Spleen (tissue), 11 donors: ENCODE data around the gene CACNA2D3. TPM values are rescaled to one million over a fixed set of nuclear protein-coding genes. Genes with fewer than 3 reads are reported as not detected.

ENCODE experiments used
- DNase-seq: peaks from one replicate; pipeline ENCODE4 v3.0.0-alpha.2; 2020
- H3K27ac ChIP-seq, 8 donors: fragments of 200-600 bp; sonication (generic) in 7 of 8; 1 replicate in 4 of 8; 2 replicates in 4 of 8; pipeline versions ENCODE4 v1.5.0 to v1.8.0; 2016 to 2021; ENCODE audit warnings: inconsistent platforms in 4 of 8, mild to moderate bottlenecking in 4 of 8, moderate library complexity in 1 of 8
- H3K27me3 ChIP-seq, 7 donors: fragments of 200-600 bp; sonication (generic) in 6 of 7; replicated peaks in 1 of 7; 1 replicate in 4 of 7; 2 replicates in 3 of 7; pipeline versions ENCODE4 v1.5.0 to v1.8.0; 2016 to 2021; ENCODE audit warnings: inconsistent platforms in 3 of 7, mild to moderate bottlenecking in 1 of 7
- H3K36me3 ChIP-seq, 6 donors: fragments of 200-600 bp; sonication (generic) in 5 of 6; 1 replicate in 4 of 6; 2 replicates in 2 of 6; pipeline versions ENCODE4 v1.5.0 to v1.8.0; 2016 to 2021; ENCODE audit warnings: inconsistent platforms in 2 of 6
- H3K4me1 ChIP-seq, 6 donors: fragments of 200-600 bp; sonication (generic) in 5 of 6; 1 replicate in 3 of 6; 2 replicates in 3 of 6; pipeline versions ENCODE4 v1.5.0 to v1.8.0; 2016 to 2021; ENCODE audit warnings: inconsistent platforms in 3 of 6
- H3K4me3 ChIP-seq, 8 donors: fragments of 200-600 bp; sonication (generic) in 7 of 8; 1 replicate in 4 of 8; 2 replicates in 4 of 8; pipeline versions ENCODE4 v1.5.0 to v1.8.0; 2016 to 2021; ENCODE audit warnings: inconsistent platforms in 4 of 8, mild to moderate bottlenecking in 4 of 8, moderate library complexity in 2 of 8
- H3K9me3 ChIP-seq, 8 donors: fragments of 200-600 bp; sonication (generic) in 7 of 8; 1 replicate in 4 of 8; 2 replicates in 4 of 8; pipeline versions ENCODE4 v1.5.0 to v1.8.0; 2016 to 2021; ENCODE audit warnings: inconsistent platforms in 4 of 8
- POLR2A ChIP-seq, 3 donors: fragments of 450-650 bp; IDR thresholded peaks; one replicate each; pipeline ENCODE4 v1.5.1; 2017; ENCODE audit warnings: antibody characterized with exemption in 3 of 3, mild to moderate bottlenecking in 1 of 3
- POLR2AphosphoS5 ChIP-seq, 3 donors: sonication (generic); formaldehyde crosslinking; IDR thresholded peaks; one replicate each; pipeline ENCODE4 v1.5.1; 2017; ENCODE audit warnings: antibody characterized with exemption in 3 of 3
- WGBS, 5 donors: extraction: QIAGEN DNeasy Blood & Tissue Kit in 3 of 5; methylation state at CpG; one replicate each; pipeline versions ENCODE4 v1.1.5 to v1.1.7; 2013 to 2018; 5-methylcytosine and 5-hydroxymethylcytosine counted together
- intact Hi-C: fragments of 100-400 bp; cut with DNase I; formaldehyde crosslinking; loops from one replicate; pipeline ENCODE4 v1.15.0; 2023; ENCODE audit warnings: low total_unique reads
- polyA plus RNA-seq, 3 donors: library from polyadenylated mRNA; stranded (reverse); fragments of 200-250 nt; gene quantifications; one replicate each; pipeline ENCODE4 v1.2.1, GENCODE V29; 2013
- total RNA-seq, 7 donors: library from RNA; depleted of rRNA in 3 of 7; stranded (reverse); fragments of >200 nt in 3 of 7; fragmentation: NEBNext Ultra II Directional in 4 of 7; extraction: Animal tissue kit (Norgen Biotek cat#: 25700) in 4 of 7; gene quantifications; one replicate each; pipeline versions ENCODE4 v1.1.0 to v1.2.1, GENCODE V29; 2016 to 2021
- TF ChIP-seq, protein P1 (sequence below), 11 experiments: fragments of 200-600 bp in 7 of 11; fragments of 450-650 bp in 4 of 11; sonication (generic) in 4 of 11; IDR thresholded peaks in 8 of 11; conservative IDR thresholded peaks in 3 of 11; 1 replicate in 7 of 11; 2 replicates in 4 of 11; pipeline versions ENCODE4 v1.4.0 to v1.8.0; 2016 to 2021; ENCODE audit warnings: antibody characterized with exemption in 11 of 11, inconsistent platforms in 4 of 11, mild to moderate bottlenecking in 1 of 11
- donor health status: healthy with polysubstance abuse.
- donor health status: DM: no; HTN: no; CAD: no; lungs with moderate emphysema.
- donor health status: DM: no; HTN: no; CAD: no.
- donor health status: Bipolar disorder and iron deficiency.
- donor health status: healthy.
- donor health status: DM: no; HTN: no; CAD: no.
- donor health status: DM: yes; HTN: yes; CAD: no.

CACNA2D3 gene
- total and polyA plus RNA-seq, 10 donors: 0.83 to 4.9 (median 2.9) TPM

DNA sequence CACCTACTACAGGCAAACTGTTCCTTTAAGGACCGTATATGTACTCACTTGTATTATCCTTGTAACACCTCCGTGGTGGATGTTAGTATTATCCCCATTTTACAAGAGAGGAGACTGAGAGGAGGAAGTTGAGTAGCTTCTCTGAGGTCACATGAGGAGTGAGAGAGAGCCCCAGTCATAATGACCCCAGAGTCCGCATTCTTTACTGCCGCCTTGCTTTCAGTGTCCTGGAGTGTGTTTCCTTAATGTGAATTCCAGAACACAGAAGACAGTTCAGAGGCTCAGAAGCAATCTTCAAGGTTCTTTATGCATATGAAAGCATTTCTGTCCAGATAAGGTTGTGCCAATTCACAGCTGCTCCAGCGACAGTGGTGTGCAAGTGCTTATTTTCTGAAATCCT lies 199.2 kb downstream of the CACNA2D3 start:
- Histone ChIP-seq H3K27me3 (no peaks in the 10 kb centered on the region), H3K36me3 (no peaks in the 10 kb centered on the region), H3K4me3 (no peak overlapping the region), H3K4me1 (no peaks in the 10 kb centered on the region), H3K9me3 (no peaks in the 10 kb centered on the region), H3K27ac (no peak overlapping the region)
- TF ChIP-seq POLR2A (IDR thresholded peaks at IDR 0.05) (no peak), POLR2AphosphoS5 (IDR thresholded peaks at IDR 0.05) (no peak)
- TF ChIP-seq, protein P1, sequence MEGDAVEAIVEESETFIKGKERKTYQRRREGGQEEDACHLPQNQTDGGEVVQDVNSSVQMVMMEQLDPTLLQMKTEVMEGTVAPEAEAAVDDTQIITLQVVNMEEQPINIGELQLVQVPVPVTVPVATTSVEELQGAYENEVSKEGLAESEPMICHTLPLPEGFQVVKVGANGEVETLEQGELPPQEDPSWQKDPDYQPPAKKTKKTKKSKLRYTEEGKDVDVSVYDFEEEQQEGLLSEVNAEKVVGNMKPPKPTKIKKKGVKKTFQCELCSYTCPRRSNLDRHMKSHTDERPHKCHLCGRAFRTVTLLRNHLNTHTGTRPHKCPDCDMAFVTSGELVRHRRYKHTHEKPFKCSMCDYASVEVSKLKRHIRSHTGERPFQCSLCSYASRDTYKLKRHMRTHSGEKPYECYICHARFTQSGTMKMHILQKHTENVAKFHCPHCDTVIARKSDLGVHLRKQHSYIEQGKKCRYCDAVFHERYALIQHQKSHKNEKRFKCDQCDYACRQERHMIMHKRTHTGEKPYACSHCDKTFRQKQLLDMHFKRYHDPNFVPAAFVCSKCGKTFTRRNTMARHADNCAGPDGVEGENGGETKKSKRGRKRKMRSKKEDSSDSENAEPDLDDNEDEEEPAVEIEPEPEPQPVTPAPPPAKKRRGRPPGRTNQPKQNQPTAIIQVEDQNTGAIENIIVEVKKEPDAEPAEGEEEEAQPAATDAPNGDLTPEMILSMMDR (IDR thresholded peaks at IDR 0.05 in 8 of 11, conservative IDR thresholded peaks at IDR 0.05 in 3 of 11): no peak
- 62 to 72% (median 68%) methylated on average over 5 of the region's 5 CpGs for WGBS, 5 donors
- intact Hi-C loops: no loop called here
- DNase-seq: no peak

DNA sequence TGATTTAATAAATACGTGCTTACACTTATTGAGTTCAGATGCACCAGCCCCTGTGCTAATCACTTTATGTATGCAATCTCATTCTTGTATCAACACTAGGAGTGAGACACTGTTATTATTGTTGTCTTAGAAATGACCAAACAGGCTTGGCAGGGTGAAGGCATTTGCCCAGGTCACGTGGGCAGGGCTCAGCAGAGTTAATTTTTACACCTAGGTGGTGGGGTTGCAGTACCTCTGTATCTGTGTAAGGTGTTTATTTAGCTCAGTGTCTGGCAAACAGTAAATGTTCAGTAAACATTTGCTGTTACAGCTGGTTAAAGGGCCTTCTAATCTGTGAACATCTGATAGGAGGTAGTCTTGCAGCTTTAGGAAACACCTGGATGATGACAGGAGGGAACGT lies 200.0 kb downstream of the CACNA2D3 start:
- Histone ChIP-seq H3K27me3 (no peaks in the 10 kb centered on the region), H3K4me3 (no peak overlapping the region), H3K4me1 (no peaks in the 10 kb centered on the region), H3K36me3 (no peaks in the 10 kb centered on the region), H3K27ac (no peak overlapping the region), H3K9me3 (no peaks in the 10 kb centered on the region)
- intact Hi-C loops: no loop called here
- no peak for TF ChIP-seq POLR2AphosphoS5 (IDR thresholded peaks at IDR 0.05)
- TF ChIP-seq POLR2A (IDR thresholded peaks at IDR 0.05): no peak
- TF ChIP-seq, protein P1 (IDR thresholded peaks at IDR 0.05 in 8 of 11, conservative IDR thresholded peaks at IDR 0.05 in 3 of 11): no peak
- WGBS, 5 donors: 60 to 76% (median 66%) methylated on average over 3 of the region's 3 CpGs
- no peak for DNase-seq

DNA sequence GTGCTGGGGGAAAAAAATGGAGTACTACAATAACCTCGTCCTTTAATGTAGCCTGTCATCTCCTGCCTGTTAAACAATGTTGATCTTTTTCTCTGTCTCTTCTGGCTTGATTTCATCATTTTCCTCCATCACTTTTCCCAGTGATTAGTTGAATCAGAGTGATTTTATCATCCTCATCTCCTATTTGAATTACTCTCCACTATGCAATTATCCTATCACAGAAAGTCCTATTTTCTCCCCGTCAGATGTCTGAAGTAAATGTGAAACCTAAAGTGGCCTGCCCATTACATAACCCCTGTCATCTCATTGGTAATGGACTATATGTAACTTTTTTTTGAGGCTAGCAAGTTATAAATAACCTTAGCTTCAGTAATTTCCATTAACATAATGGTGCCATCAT lies 201.8 kb downstream of the CACNA2D3 start:
- Histone ChIP-seq H3K4me3 (no peak overlapping the region), H3K27ac (no peak overlapping the region), H3K36me3 (no peaks in the 10 kb centered on the region), H3K9me3 (no peaks in the 10 kb centered on the region), H3K27me3 (no peaks in the 10 kb centered on the region), H3K4me1 (no peaks in the 10 kb centered on the region)
- intact Hi-C loops: no loop called here
- no peak for DNase-seq
- 82 to 90% (median 86%) methylated on average over 2 of the region's 2 CpGs for WGBS, 5 donors
- no peak for TF ChIP-seq POLR2AphosphoS5 (IDR thresholded peaks at IDR 0.05)

DNA sequence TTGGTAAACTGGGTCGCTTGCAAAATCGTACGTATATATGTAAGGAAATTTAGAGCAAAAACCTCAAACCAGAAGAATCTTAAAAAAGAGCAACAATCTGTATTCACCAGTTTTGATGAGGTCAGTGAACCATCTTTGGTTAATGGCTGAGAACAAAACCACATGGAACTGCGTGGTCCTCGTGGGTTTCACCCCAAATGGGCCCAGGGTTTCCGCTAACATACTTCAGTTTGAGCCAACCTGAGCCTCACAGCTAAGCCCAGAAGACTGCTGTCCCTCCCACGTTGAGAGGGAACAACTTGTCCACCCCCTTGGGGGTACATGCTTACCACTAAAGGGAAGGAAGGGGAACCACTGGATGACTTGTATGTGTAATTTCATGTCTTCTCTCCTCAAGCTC lies 204.6 kb downstream of the CACNA2D3 start:
- intact Hi-C loops: no loop called here
- H3K4me1 ChIP-seq: no peaks in the 10 kb centered on the region
- no peak overlapping the region for H3K4me3 ChIP-seq
- DNase-seq: no peak
- 62 to 72% (median 63%) methylated on average over 7 of the region's 7 CpGs for WGBS, 5 donors
- TF ChIP-seq POLR2AphosphoS5 (IDR thresholded peaks at IDR 0.05) (no peak), POLR2A (IDR thresholded peaks at IDR 0.05) (no peak)
- TF ChIP-seq, protein P1 (IDR thresholded peaks at IDR 0.05 in 8 of 11, conservative IDR thresholded peaks at IDR 0.05 in 3 of 11): no peak
- H3K36me3 ChIP-seq: no peaks in the 10 kb centered on the region
- no peaks in the 10 kb centered on the region for H3K9me3 ChIP-seq
- H3K27ac ChIP-seq: no peak overlapping the region
- no peaks in the 10 kb centered on the region for H3K27me3 ChIP-seq

DNA sequence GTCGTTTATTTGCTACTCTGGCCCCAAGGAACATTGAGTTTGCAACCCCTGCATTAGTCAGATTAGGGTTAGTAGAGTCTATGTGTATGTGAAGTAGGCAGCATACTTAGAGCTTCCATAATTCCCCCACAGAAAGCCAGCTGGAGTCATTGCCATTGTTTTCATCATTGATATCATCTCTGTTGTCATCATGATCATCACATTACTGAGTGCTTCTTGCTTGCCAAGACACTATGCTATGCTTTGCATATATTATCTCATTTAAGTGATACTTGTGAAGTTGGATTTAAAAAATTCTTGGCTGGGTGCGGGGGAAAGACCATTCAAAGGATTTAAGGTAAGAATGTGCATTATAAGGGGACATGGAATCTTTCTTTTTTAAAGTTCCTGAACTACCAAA lies 209.0 kb downstream of the CACNA2D3 start:
- Histone ChIP-seq H3K36me3 (no peaks in the 10 kb centered on the region), H3K27me3 (no peaks in the 10 kb centered on the region), H3K9me3 (no peaks in the 10 kb centered on the region), H3K4me3 (no peak overlapping the region), H3K4me1 (no peaks in the 10 kb centered on the region), H3K27ac (no peak overlapping the region)
- intact Hi-C loops: no loop called here
- WGBS, 5 donors: 66 to 88% (median 80%) methylated on average over 2 of the region's 2 CpGs
- TF ChIP-seq, protein P1 (IDR thresholded peaks at IDR 0.05 in 8 of 11, conservative IDR thresholded peaks at IDR 0.05 in 3 of 11): no peak
- no peak for TF ChIP-seq POLR2A (IDR thresholded peaks at IDR 0.05)
- DNase-seq: no peak
